Epithelial cell of alveolus of lung (primary cell): ENCODE data around the gene METTL1. TPM values are rescaled to one million over a fixed set of nuclear protein-coding genes. Genes with fewer than 3 reads are reported as not detected.

Source experiments
- total RNA-seq: library from RNA; depleted of rRNA; stranded (reverse); fragments of >200 nt; gene quantifications from 2 replicates; pipeline ENCODE4 v1.2.1, GENCODE V29; 2015

Gene METTL1
- 3.6 and 15.4 TPM in 2 replicates for total RNA-seq

GRCh38 chr12:57771873-57772428, at the start of gene METTL1:
METTL1 (minus strand) TSS chr12:57772105; CDS start chr12:57772083, 22 bp downstream.

GRCh38 chr12:57782608-57783465, 10.9 kb upstream of the METTL1 start, which contains the start of gene TSFM:
TSFM (plus strand) TSS chr12:57782787; CDS start chr12:57782802, 15 bp downstream.

GRCh38 chr12:57772429-57773322, 771 bp upstream of the METTL1 start, which contains the start of gene EEF1AKMT3:
EEF1AKMT3 (plus strand) TSS chr12:57772614; CDS start chr12:57772725, 111 bp downstream.

GRCh38 chr12:57766464-57767304, 5.2 kb downstream of the METTL1 start, which contains the start of gene CYP27B1:
CYP27B1 (minus strand) TSS chr12:57767078; CDS start chr12:57767041, 37 bp downstream.

GRCh38 chr12:57754411-57755193, 17.3 kb downstream of the METTL1 start, which contains the start of gene MARCHF9:
MARCHF9 (plus strand) TSS chr12:57755103; CDS start chr12:57755529, 426 bp downstream.

GRCh38 chr12:57751788-57752667, 19.9 kb downstream of the METTL1 start, which contains the start of gene CDK4:
CDK4 (minus strand) TSS chr12:57752310; CDS start chr12:57751717, 593 bp downstream.

GRCh38 chr12:57744777-57745484, 27.0 kb downstream of the METTL1 start, which contains the start of gene TSPAN31:
TSPAN31 (plus strand) TSS chr12:57745039; CDS start chr12:57745155, 116 bp downstream.

GRCh38 chr12:57738661-57739237, 33.2 kb downstream of the METTL1 start, which contains the start of gene AGAP2:
AGAP2 (minus strand) TSS chr12:57738742; CDS start chr12:57738246, 496 bp downstream.

Other genes starting within 250 kb of the METTL1 start
- 7.5 and 13.1 TPM in 2 replicates for gene MBD6, start 249.3 kb downstream of the METTL1 start, total RNA-seq
- gene DCTN2, start 224.9 kb downstream of the METTL1 start, total RNA-seq: 177 and 194 TPM in 2 replicates
- 0.72 and 0.91 TPM in 2 replicates for gene KIF5A, start 222.1 kb downstream of the METTL1 start, total RNA-seq
- 11.4 and 18.5 TPM in 2 replicates for gene PIP4K2C, start 180.9 kb downstream of the METTL1 start, total RNA-seq
- gene DTX3, start 167.3 kb downstream of the METTL1 start, total RNA-seq: 21.2 and 22.9 TPM in 2 replicates
- gene ARHGEF25, start 160.7 kb downstream of the METTL1 start, total RNA-seq: 13.8 and 22.4 TPM in 2 replicates
- gene B4GALNT1, start 138.9 kb downstream of the METTL1 start, total RNA-seq: 0.08 and 7.6 TPM in 2 replicates
- gene OS9, start 78.0 kb downstream of the METTL1 start, total RNA-seq: 175 and 282 TPM in 2 replicates
- gene AGAP2, start 33.4 kb downstream of the METTL1 start, total RNA-seq: 0.26 and 0.48 TPM in 2 replicates
- 59.1 and 107 TPM in 2 replicates for gene TSPAN31, start 27.1 kb downstream of the METTL1 start, total RNA-seq
- 141 and 233 TPM in 2 replicates for gene CDK4, start 19.8 kb downstream of the METTL1 start, total RNA-seq
- gene MARCHF9, start 17.0 kb downstream of the METTL1 start, total RNA-seq: 1.4 and 10.7 TPM in 2 replicates
- gene CYP27B1, start 5.0 kb downstream of the METTL1 start, total RNA-seq: 0.26 and 0.32 TPM in 2 replicates
- gene EEF1AKMT3, start 509 bp upstream of the METTL1 start, total RNA-seq: 7.4 and 14.5 TPM in 2 replicates
- 22.7 and 28.4 TPM in 2 replicates for gene TSFM, start 10.7 kb upstream of the METTL1 start, total RNA-seq
- 0.65 and 5.7 TPM in 2 replicates for gene AVIL, start 46.6 kb upstream of the METTL1 start, total RNA-seq
- 106 and 189 TPM in 2 replicates for gene CTDSP2, start 74.6 kb upstream of the METTL1 start, total RNA-seq
- gene ATP23, start 169.5 kb upstream of the METTL1 start, total RNA-seq: 3.2 and 10.2 TPM in 2 replicates